ENCODE data around the gene MPC2.

DNA sequence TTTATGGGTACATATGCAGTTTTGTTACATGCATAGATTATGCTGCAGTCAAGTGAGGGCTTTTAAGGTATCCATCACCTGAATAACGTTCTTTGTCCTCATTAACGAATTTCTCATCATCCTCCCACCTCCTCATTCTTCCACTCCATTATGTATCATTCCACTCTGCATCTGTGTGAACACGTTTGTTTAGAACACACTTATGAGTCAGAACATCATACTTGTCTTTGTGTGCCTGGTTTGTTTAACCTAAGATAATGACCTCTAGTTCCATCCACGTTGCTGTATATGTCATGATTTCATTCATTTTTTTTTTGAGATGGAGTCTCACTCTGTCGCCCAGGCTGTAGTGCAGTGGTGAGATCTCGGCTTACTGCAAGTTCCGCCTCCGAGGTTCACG lies 6.7 kb upstream of the MPC2 start:
- no peak for TF ChIP-seq EZH2phosphoT487 (IDR thresholded peaks at IDR 0.05; ENCODE audit: borderline replicate concordance)
- TF ChIP-seq, protein P1, sequence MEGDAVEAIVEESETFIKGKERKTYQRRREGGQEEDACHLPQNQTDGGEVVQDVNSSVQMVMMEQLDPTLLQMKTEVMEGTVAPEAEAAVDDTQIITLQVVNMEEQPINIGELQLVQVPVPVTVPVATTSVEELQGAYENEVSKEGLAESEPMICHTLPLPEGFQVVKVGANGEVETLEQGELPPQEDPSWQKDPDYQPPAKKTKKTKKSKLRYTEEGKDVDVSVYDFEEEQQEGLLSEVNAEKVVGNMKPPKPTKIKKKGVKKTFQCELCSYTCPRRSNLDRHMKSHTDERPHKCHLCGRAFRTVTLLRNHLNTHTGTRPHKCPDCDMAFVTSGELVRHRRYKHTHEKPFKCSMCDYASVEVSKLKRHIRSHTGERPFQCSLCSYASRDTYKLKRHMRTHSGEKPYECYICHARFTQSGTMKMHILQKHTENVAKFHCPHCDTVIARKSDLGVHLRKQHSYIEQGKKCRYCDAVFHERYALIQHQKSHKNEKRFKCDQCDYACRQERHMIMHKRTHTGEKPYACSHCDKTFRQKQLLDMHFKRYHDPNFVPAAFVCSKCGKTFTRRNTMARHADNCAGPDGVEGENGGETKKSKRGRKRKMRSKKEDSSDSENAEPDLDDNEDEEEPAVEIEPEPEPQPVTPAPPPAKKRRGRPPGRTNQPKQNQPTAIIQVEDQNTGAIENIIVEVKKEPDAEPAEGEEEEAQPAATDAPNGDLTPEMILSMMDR (conservative IDR thresholded peaks at IDR 0.05; ENCODE audit: low read length) = no peak

All from Loucy (cell line).